OCI-LY7 (cell line): ENCODE data around the gene SMIM10L2A. TPM values are rescaled to one million over a fixed set of nuclear protein-coding genes. Genes with fewer than 3 reads are reported as not detected.

Source experiments
- Bru-seq: library from RNA; stranded (reverse); fragments of 400-500 nt; gene quantifications from one replicate; lab custom pipeline; 2021; lab: Mats Ljungman, UMichigan
- BruChase-seq, 2 experiments: library from RNA; stranded (reverse); fragments of 400-500 nt; gene quantifications; one replicate each; lab custom pipeline; 2021; lab: Mats Ljungman, UMichigan
- BruUV-seq: library from RNA; stranded (reverse); fragments of 400-500 nt; replicated peaks from 2 replicates; lab custom pipeline; 2021; lab: Mats Ljungman, UMichigan
- CTCF ChIA-PET: fragments of 300-600 bp; sonication (Branson Sonifier 250); formaldehyde crosslinking; loops from one replicate; lab custom pipeline; 2022; ENCODE audit warnings: antibody characterized with exemption; ENCODE audit not compliant: unreplicated experiment; lab: Charles Lee
- POLR2A ChIA-PET: fragments of 300-600 bp; sonication (Branson Sonifier 250); formaldehyde crosslinking; loops from one replicate; lab custom pipeline; 2022; ENCODE audit warnings: antibody characterized with exemption; lab: Charles Lee
- DNase-seq: peaks from one replicate; pipeline ENCODE4 v3.0.0-alpha.2; 2015; ENCODE audit warnings: low spot score
- H2AFZ ChIP-seq: fragments of 200-600 bp; sonication (generic), shearing (Covaris generic); 2 replicates; pipeline ENCODE4 v1.6.1; 2014; ENCODE audit warnings: mild to moderate bottlenecking, antibody characterized with exemption, low read length, moderate library complexity
- H3K27ac ChIP-seq: fragments of 200-600 bp; sonication (generic); 2 replicates; pipeline ENCODE4 v1.5.1; 2014; ENCODE audit warnings: mixed run types, low read depth, mild to moderate bottlenecking, moderate library complexity, low read length, inconsistent platforms; ENCODE audit not compliant: poor library complexity, severe bottlenecking
- H3K36me3 ChIP-seq: fragments of 200-600 bp; sonication (generic); 2 replicates; pipeline ENCODE4 v1.6.1; 2014; ENCODE audit warnings: mild to moderate bottlenecking, antibody characterized with exemption, low read length, moderate library complexity, mixed read lengths; ENCODE audit not compliant: insufficient read depth
- H3K4me1 ChIP-seq: fragments of 200-600 bp; sonication (generic); 2 replicates; pipeline ENCODE4 v1.5.1; 2014; ENCODE audit warnings: mild to moderate bottlenecking, low read length; ENCODE audit not compliant: insufficient read depth, poor library complexity, severe bottlenecking
- H3K4me2 ChIP-seq: fragments of 200-600 bp; sonication (generic); 2 replicates; pipeline ENCODE4 v1.6.1; 2014; ENCODE audit warnings: mild to moderate bottlenecking, low read length
- H3K4me3 ChIP-seq: fragments of 200-600 bp; sonication (generic); 2 replicates; pipeline ENCODE4 v1.5.1; 2014; ENCODE audit warnings: mild to moderate bottlenecking, low read depth, low read length; ENCODE audit not compliant: poor library complexity, severe bottlenecking
- H3K79me2 ChIP-seq: fragments of 200-600 bp; sonication (generic); 2 replicates; pipeline ENCODE4 v1.6.1; 2016; ENCODE audit warnings: low read depth, mild to moderate bottlenecking, low read length, moderate library complexity, mixed read lengths; ENCODE audit not compliant: insufficient read depth
- H3K9me2 ChIP-seq: fragments of 200-600 bp; sonication (generic); 2 replicates; pipeline ENCODE4 v1.6.1; 2016; ENCODE audit warnings: mild to moderate bottlenecking, low read length, mixed read lengths; ENCODE audit not compliant: insufficient read depth
- H3K9me3 ChIP-seq: fragments of 200-600 bp; sonication (generic); 2 replicates; pipeline ENCODE4 v1.6.1; 2014; ENCODE audit warnings: mild to moderate bottlenecking, mixed run types, low read length, mixed read lengths
- H4K20me1 ChIP-seq: fragments of 200-600 bp; sonication (generic); 2 replicates; pipeline ENCODE4 v1.6.1; 2014; ENCODE audit warnings: mild to moderate bottlenecking, antibody characterized with exemption, low read length, moderate library complexity, mixed read lengths; ENCODE audit not compliant: insufficient read depth
- EZH2phosphoT487 ChIP-seq: fragments of 200-600 bp; sonication (generic); IDR thresholded peaks from 2 replicates; pipeline ENCODE4 v1.6.1; 2018; ENCODE audit warnings: low read depth, borderline replicate concordance, mild to moderate bottlenecking, mixed run types, antibody characterized with exemption, low read length, moderate library complexity, mixed read lengths
- intact Hi-C: fragments of 100-400 bp; cut with micrococcal nuclease; formaldehyde crosslinking; loops from one replicate; pipeline ENCODE4 v1.10.0; 2022; ENCODE audit not compliant: unreplicated experiment
- long read RNA-seq: library from polyadenylated mRNA; stranded (forward); transcript quantifications from one replicate; pipeline ENCODE4 v2.0.0, GENCODE V29; 2022
- total RNA-seq, 2 experiments: library from RNA; depleted of rRNA in 1 of 2; stranded (reverse); fragments of >200 nt in 1 of 2; shearing (Covaris generic) in 1 of 2; gene quantifications; 2 replicates each; pipeline ENCODE4 v1.2.3, GENCODE V29; 2014 to 2022
- TF ChIP-seq, protein P1 (sequence below): fragments of 200-600 bp; sonication (generic); conservative IDR thresholded peaks from 2 replicates; pipeline ENCODE4 v1.5.1; 2014; ENCODE audit warnings: mild to moderate bottlenecking, antibody characterized with exemption, low read length, moderate library complexity, mixed read lengths

Gene SMIM10L2A
- total RNA-seq (2014; rRNA removed; shearing (Covaris generic)) (not detected in 2 replicates), total RNA-seq (2022) (0.13 and 0.19 TPM in 2 replicates), Bru-seq, nascent RNA (not detected), BruChase-seq, experiment 1, labeled RNA remaining after a 6-hour chase (not detected), BruChase-seq, experiment 2, labeled RNA remaining after a 2-hour chase (percentile 12 among the genes with signal in this experiment)
- long read RNA-seq = 0 reads

DNA sequence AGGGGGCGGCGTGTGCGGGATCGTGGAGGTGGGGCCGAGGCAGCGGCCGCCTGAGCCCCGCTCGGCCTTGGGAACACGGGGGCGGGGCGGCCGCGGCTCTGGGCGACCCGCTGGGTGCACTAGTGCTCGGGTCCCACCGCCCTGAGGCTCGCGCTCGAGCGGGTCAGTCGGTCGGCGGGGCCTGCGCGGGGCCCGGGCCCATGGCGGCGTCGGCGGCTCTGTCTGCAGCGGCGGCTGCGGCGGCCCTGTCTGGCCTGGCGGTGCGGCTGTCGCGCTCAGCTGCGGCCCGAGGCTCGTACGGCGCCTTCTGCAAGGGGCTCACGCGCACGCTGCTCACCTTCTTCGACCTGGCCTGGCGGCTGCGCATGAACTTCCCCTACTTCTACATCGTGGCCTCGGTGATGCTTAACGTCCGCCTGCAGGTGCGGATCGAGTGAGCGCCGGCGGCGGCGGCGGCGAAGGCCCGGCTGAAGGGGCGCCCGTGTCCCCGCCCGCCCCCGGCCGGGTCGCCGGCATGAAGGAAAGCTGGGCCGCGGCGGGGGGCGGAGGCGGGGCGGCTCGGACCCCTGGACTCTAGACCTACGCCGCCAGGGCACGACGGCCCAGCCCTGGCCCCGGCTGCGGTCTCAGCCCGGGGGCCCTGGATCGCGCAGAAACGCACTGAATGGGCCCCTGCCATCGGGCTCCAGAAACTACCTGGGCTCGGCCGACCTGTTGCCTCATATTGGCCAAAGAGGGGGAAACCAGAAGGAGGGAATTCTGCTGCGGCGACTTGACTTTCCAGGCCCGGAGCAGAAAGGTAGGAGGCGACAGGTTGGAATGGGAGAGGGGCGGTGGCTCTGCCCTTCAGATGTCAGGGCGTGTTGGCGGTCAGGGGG, at the start of gene SMIM10L2A:
TSS of gene SMIM10L2A (plus strand) at position 13 of the 878 bp plus-strand sequence. CDS start at position 201, 188 bp downstream.
- no peak for TF ChIP-seq EZH2phosphoT487
- TF ChIP-seq, protein P1, sequence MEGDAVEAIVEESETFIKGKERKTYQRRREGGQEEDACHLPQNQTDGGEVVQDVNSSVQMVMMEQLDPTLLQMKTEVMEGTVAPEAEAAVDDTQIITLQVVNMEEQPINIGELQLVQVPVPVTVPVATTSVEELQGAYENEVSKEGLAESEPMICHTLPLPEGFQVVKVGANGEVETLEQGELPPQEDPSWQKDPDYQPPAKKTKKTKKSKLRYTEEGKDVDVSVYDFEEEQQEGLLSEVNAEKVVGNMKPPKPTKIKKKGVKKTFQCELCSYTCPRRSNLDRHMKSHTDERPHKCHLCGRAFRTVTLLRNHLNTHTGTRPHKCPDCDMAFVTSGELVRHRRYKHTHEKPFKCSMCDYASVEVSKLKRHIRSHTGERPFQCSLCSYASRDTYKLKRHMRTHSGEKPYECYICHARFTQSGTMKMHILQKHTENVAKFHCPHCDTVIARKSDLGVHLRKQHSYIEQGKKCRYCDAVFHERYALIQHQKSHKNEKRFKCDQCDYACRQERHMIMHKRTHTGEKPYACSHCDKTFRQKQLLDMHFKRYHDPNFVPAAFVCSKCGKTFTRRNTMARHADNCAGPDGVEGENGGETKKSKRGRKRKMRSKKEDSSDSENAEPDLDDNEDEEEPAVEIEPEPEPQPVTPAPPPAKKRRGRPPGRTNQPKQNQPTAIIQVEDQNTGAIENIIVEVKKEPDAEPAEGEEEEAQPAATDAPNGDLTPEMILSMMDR = no peak
- intact Hi-C loops = no loop called here
- H3K9me3 ChIP-seq = no peaks in the 10 kb centered on the region
- H3K36me3 ChIP-seq = no peaks in the 10 kb centered on the region
- H2AFZ ChIP-seq = no peak within 1 kb of the TSS
- no peak for DNase-seq
- H3K4me1 ChIP-seq = no peaks in the 10 kb centered on the region
- peak within 1 kb of the TSS; percentile 52; the same call in 1 of the 2 replicates for H3K4me2 ChIP-seq
- peak within 1 kb of the TSS; percentile 56 for H3K4me3 ChIP-seq
- no TSS peak for BruUV-seq
- H4K20me1 ChIP-seq = no peaks in the 10 kb centered on the region
- no peaks in the 10 kb centered on the region for H3K9me2 ChIP-seq
- no peak within 1 kb of the TSS for H3K27ac ChIP-seq
- CTCF ChIA-PET = no interaction called here
- POLR2A ChIA-PET = interaction anchor here (0.6 to 1.0 kb wide), 2 partner anchors 8 to 9 kb away, joined by 4 read pairs; no protein-coding TSS in a partner anchor
- no peaks in the 10 kb centered on the region for H3K79me2 ChIP-seq

DNA sequence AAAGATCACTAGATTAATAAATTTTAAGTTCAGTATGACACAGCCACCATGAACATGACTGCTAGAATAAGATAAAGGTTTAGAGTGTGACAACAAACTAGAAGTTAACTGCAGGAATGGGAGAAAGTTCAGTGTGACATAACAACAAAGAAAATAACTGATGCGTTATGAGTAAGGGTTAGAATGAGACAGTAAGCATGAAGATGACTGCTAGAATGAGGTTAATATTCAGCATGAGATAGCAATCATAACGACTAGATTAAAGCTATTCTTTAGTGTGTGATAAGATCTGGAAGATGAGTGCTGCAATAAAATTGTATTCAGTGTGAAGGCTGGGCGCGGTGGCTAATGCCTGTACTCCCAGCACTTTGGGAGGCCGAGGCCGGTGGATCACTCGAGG, 48.4 kb upstream of the SMIM10L2A start:
- CTCF ChIA-PET = no interaction called here
- Histone ChIP-seq H3K4me2 (no peak overlapping the region), H3K4me1 (no peaks in the 10 kb centered on the region), H3K79me2 (no peaks in the 10 kb centered on the region), H4K20me1 (no peaks in the 10 kb centered on the region), H3K36me3 (no peaks in the 10 kb centered on the region), H3K9me2 (no peaks in the 10 kb centered on the region), H3K4me3 (no peak overlapping the region), H3K9me3 (no peaks in the 10 kb centered on the region), H2AFZ (no peak overlapping the region), H3K27ac (no peak overlapping the region)
- no peak for DNase-seq
- BruUV-seq = no TSS peak
- intact Hi-C loops = no loop called here
- TF ChIP-seq, protein P1 = no peak
- no peak for TF ChIP-seq EZH2phosphoT487
- POLR2A ChIA-PET = no interaction called here
